HG03342 (cell line): Measurements from ENCODE around the gene MYH13.
A peak's percentile ranks its signal among the peaks of the same experiment; 100 is the strongest.

Experiments used
- ATAC-seq: cut with Tn5 transposase; IDR thresholded peaks from one replicate; pipeline ENCODE4 v1.9.1; 2021; ENCODE audit warnings: mild to moderate bottlenecking, moderate library complexity; ENCODE audit not compliant: unreplicated experiment

Gene MYH13

GRCh38 chr17:10262451-10262850 is 110.4 kb downstream of the MYH13 start:
- no peak for ATAC-seq

DNA sequence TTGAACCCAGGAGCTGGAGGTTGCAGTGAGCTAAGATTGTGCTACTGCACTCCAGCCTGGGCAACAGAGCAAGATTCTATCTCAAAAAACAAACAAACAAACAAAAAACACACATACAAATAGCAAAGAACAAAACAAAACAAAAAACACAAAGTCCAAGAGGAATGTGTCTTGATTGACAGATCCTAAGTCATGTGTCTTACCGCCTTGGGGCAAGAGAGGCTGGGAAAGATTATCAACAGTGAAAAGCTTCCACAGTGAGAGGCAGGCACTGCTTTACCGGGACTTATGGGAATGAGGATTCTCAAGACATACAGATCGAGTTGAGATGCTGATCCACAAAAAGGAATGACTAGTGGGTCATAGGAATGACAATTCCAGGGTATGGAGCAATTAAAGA is 111.7 kb downstream of the MYH13 start:
- ATAC-seq, result no peak

DNA sequence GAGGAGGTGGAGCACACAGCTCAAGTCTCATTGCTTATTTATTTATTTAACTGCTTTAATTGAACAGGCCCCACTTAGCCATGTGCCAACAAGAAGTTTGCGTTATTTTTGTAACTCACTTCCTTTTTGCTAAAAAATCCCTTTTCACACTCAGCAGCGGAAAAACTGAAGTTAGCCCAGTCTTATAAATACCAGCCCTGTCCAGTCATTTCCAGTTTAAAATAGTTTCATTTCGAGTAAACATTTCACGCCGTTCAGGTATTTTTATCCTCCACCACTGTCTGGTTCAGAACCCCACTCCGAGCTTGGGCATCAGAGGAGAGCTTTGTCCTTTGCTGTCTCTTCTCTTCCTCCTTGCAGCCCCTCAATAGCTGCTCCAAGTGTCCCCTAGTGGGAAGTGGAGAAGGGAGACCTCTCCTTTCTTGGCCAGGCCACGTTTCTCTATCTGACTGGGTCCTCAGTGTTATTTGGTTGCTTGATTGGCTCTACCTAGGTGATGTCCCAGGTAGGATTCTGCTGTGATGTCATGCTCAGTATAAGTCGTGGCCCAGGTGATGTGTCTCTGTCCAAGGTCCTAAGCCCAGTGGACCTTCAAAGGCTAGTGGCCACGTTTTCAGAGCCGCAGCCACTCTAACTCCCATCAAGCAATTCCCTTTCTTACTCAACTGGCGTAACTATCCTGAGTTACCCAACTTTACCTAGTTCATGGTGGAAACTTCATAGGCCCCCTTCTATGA is 121.4 kb downstream of the MYH13 start:
- peak; percentile 61 for ATAC-seq
